Osteoblast (primary cell): Measurements from ENCODE around the gene SORBS2. TPM values are rescaled to one million over a fixed set of nuclear protein-coding genes. Genes with fewer than 3 reads are reported as not detected.

Source experiments
- DNase-seq: peaks from one replicate; pipeline ENCODE4 v3.0.0; 2011; ENCODE audit warnings: low spot score, mixed read lengths; ENCODE audit not compliant: insufficient read length; ENCODE audit errors: missing footprints
- H2AFZ ChIP-seq: 2 replicates; pipeline ENCODE4 v1.6.0; 2011; ENCODE audit warnings: mild to moderate bottlenecking, low read length
- H3K27ac ChIP-seq: 2 replicates; pipeline ENCODE4 v1.5.1; 2011; ENCODE audit warnings: mild to moderate bottlenecking, low read depth, low read length, moderate library complexity
- H3K27me3 ChIP-seq: 2 replicates; pipeline ENCODE4 v1.6.0; 2012; ENCODE audit warnings: mild to moderate bottlenecking, control low read depth, inconsistent platforms, low read length, moderate library complexity; ENCODE audit not compliant: insufficient read depth
- H3K36me3 ChIP-seq: 2 replicates; pipeline ENCODE4 v1.5.1; 2011; ENCODE audit warnings: mild to moderate bottlenecking, low read length, control low read depth, moderate library complexity; ENCODE audit not compliant: insufficient read depth
- H3K4me1 ChIP-seq: 2 replicates; pipeline ENCODE4 v1.5.1; 2011; ENCODE audit warnings: mild to moderate bottlenecking, low read length, control low read depth, moderate library complexity; ENCODE audit not compliant: insufficient read depth
- H3K4me2 ChIP-seq: 2 replicates; pipeline ENCODE4 v1.6.0; 2011; ENCODE audit warnings: mild to moderate bottlenecking, low read length; ENCODE audit not compliant: insufficient read depth
- H3K4me3 ChIP-seq: fragments of 200-600 bp; sonication (generic); 3 replicates; pipeline ENCODE4 v1.5.1; 2012; ENCODE audit warnings: mild to moderate bottlenecking, low read length, inconsistent platforms; ENCODE audit not compliant: insufficient read depth
- H3K79me2 ChIP-seq: 2 replicates; pipeline ENCODE4 v1.6.0; 2012; ENCODE audit warnings: mild to moderate bottlenecking, low read length, control low read depth, inconsistent platforms; ENCODE audit not compliant: insufficient read depth
- H3K9me3 ChIP-seq: 2 replicates; pipeline ENCODE4 v1.5.1; 2011; ENCODE audit warnings: low read depth, low read length, control low read depth
- H4K20me1 ChIP-seq: 2 replicates; pipeline ENCODE4 v1.6.0; 2012; ENCODE audit warnings: mild to moderate bottlenecking, low read length, control low read depth; ENCODE audit not compliant: insufficient read depth
- total RNA-seq: library from RNA; depleted of rRNA; stranded (reverse); fragments of >200 nt; gene quantifications from 2 replicates; pipeline ENCODE4 v1.2.3, GENCODE V29; 2012
- TF ChIP-seq, protein P1 (sequence below): IDR thresholded peaks from 2 replicates; pipeline ENCODE4 v1.5.1; 2011; ENCODE audit warnings: mild to moderate bottlenecking, low read depth, low read length, moderate library complexity; ENCODE audit errors: extremely low read depth

Gene SORBS2
- total RNA-seq, 1 donor: 85.0 TPM

DNA sequence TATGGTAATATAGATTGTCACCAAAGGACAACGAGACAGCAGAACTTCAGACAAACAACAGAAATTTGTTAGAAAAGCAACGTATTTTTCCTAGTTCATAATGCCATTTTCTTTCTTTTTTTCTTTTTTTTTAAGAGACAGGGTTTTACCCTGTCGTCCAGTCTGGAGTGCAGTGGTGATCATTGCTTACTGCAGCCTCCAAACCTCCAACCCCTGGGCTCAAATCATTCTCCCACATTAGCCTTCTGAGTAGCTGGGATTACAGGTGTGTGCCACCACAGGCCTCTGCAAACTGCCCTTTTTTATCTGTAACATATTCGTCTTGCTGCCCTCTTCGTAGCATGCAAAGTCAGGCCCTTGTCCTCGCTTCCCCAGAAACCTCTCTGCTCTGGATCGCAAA, 160.1 kb downstream of the SORBS2 start:
- TF ChIP-seq, protein P1, sequence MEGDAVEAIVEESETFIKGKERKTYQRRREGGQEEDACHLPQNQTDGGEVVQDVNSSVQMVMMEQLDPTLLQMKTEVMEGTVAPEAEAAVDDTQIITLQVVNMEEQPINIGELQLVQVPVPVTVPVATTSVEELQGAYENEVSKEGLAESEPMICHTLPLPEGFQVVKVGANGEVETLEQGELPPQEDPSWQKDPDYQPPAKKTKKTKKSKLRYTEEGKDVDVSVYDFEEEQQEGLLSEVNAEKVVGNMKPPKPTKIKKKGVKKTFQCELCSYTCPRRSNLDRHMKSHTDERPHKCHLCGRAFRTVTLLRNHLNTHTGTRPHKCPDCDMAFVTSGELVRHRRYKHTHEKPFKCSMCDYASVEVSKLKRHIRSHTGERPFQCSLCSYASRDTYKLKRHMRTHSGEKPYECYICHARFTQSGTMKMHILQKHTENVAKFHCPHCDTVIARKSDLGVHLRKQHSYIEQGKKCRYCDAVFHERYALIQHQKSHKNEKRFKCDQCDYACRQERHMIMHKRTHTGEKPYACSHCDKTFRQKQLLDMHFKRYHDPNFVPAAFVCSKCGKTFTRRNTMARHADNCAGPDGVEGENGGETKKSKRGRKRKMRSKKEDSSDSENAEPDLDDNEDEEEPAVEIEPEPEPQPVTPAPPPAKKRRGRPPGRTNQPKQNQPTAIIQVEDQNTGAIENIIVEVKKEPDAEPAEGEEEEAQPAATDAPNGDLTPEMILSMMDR: no peak
- Histone ChIP-seq H3K4me2 (no peak overlapping the region), H3K36me3 (peaks cover 20% of the 10 kb centered on the region), H3K27me3 (no peaks in the 10 kb centered on the region), H3K4me1 (peaks cover 6% of the 10 kb centered on the region), H3K27ac (no peak overlapping the region), H2AFZ (no peak overlapping the region), H3K4me3 (no peak overlapping the region), H4K20me1 (no peaks in the 10 kb centered on the region), H3K79me2 (no peaks in the 10 kb centered on the region), H3K9me3 (no peaks in the 10 kb centered on the region)
- no peak for DNase-seq

DNA sequence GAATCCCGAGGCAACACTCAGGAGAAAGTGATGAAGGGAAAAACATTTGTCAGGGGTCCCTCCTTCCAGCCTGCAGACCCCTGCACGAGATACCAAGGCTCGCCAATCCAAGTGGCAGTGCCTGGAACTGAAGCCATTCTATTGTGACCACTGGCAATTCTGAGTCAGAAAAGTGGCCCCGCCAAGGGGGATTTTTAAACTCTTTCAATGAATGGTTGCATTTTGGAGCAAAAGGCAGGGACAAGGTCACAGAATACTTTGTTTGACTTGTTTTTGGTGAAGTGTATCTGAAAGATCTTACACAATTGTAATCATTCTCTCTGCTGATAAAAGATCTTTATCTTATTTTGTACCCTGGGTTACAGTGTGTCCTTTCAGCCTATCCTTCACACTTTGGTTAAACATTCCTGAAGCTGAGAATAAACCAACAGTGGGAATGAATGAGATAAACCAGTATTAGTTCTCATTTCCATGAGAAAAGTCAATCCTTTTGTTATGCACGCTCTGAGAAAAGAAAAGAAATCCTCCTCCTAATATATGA, 160.8 kb downstream of the SORBS2 start:
- H3K9me3 ChIP-seq: no peaks in the 10 kb centered on the region
- H3K36me3 ChIP-seq: peaks cover 26% of the 10 kb centered on the region
- H3K4me2 ChIP-seq: no peak overlapping the region
- TF ChIP-seq, protein P1: no peak
- no peaks in the 10 kb centered on the region for H3K27me3 ChIP-seq
- H3K4me3 ChIP-seq: no peak overlapping the region
- no peaks in the 10 kb centered on the region for H3K79me2 ChIP-seq
- no peak overlapping the region for H2AFZ ChIP-seq
- H3K4me1 ChIP-seq: peaks cover under 1% of the 10 kb centered on the region
- no peak for DNase-seq
- H4K20me1 ChIP-seq: no peaks in the 10 kb centered on the region
- H3K27ac ChIP-seq: no peak overlapping the region

DNA sequence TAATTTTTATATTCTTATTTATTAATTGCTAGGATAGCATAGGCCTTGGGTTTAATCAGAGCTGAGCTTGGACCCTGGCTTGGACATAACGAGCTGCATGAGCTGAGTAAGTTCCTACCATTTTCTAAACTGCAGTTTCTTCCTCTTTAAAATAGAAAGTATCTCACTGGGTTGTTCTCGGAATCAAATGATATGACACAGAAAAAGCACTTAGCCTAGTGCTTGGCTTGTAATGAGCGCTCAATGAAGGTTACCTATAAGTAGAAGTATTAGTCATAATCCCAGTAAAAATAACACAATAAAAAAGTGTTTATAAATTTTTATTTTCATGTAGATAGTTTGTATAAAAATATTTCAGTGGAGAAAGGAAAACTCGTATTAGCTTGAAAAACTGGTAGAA, 163.4 kb downstream of the SORBS2 start:
- Histone ChIP-seq H3K36me3 (peaks cover 33% of the 10 kb centered on the region), H4K20me1 (no peaks in the 10 kb centered on the region), H3K4me2 (no peak overlapping the region), H2AFZ (no peak overlapping the region), H3K79me2 (no peaks in the 10 kb centered on the region), H3K27me3 (no peaks in the 10 kb centered on the region), H3K4me3 (no peak overlapping the region), H3K27ac (no peak overlapping the region), H3K4me1 (no peaks in the 10 kb centered on the region), H3K9me3 (no peaks in the 10 kb centered on the region)
- TF ChIP-seq, protein P1: no peak
- DNase-seq: no peak

DNA sequence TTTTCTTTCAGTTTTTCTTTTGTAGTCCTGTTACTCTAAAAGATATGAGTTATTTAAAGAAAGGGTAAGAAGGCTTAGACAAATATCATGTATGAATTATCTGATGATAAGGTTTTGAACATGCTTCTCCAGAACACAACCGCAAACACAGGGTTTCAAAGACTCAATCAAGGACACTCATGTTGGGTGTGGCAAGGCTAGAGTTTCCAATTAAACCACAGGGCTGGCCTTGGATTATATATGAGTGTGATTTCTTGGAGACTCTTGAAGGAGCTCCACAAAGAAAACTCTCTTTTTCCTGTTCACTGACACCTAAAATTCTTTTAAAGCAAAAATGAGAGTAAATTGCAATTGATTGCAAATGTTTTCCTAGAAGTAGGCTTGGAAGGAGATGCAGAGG, 166.6 kb downstream of the SORBS2 start:
- H3K4me1 ChIP-seq: no peaks in the 10 kb centered on the region
- no peak overlapping the region for H3K27ac ChIP-seq
- H3K79me2 ChIP-seq: no peaks in the 10 kb centered on the region
- TF ChIP-seq, protein P1: no peak
- H3K36me3 ChIP-seq: peaks cover 25% of the 10 kb centered on the region
- H3K27me3 ChIP-seq: no peaks in the 10 kb centered on the region
- H4K20me1 ChIP-seq: no peaks in the 10 kb centered on the region
- no peak for DNase-seq
- no peak overlapping the region for H3K4me3 ChIP-seq
- no peaks in the 10 kb centered on the region for H3K9me3 ChIP-seq
- no peak overlapping the region for H2AFZ ChIP-seq
- H3K4me2 ChIP-seq: no peak overlapping the region
